H1 (cell line): ENCODE measurements around the gene PDE1A. TPM values are rescaled to one million over a fixed set of nuclear protein-coding genes. Genes with fewer than 3 reads are reported as not detected.

ENCODE experiments used
- BCL11A ChIP-seq, 2 experiments: IDR thresholded peaks; one replicate each; pipeline ENCODE4 v1.6.1; 2011; ENCODE audit warnings: low read depth in 2 of 2, low read length in 2 of 2, mild to moderate bottlenecking in 2 of 2
- MAFK ChIP-seq: IDR thresholded peaks from 2 replicates; pipeline ENCODE4 v1.6.1; 2012; ENCODE audit warnings: low read depth, mild to moderate bottlenecking, improper control_type of control experiment, low read length
- YY1 ChIP-seq: IDR thresholded peaks from 2 replicates; pipeline ENCODE4 v1.6.1; 2011; ENCODE audit warnings: low read depth, mild to moderate bottlenecking, low read length
- polyA plus RNA-seq, 7 experiments: library from polyadenylated mRNA; depleted of rRNA in 3 of 7; stranded (reverse) in 5 of 7; unstranded in 2 of 7; fragments of >200 nt in 5 of 7; fragments of 200-250 nt in 2 of 7; gene quantifications; 1 replicate in 5 of 7; 2 replicates in 1 of 7; 4 replicates in 1 of 7; pipeline versions ENCODE4 v1.2.1 to v1.2.3, GENCODE V29; 2011 to 2013; ENCODE audit warnings: missing spikeins in 2 of 7, mixed read lengths in 2 of 7
- total RNA-seq: library from RNA; stranded (reverse); fragmentation: NEBNext Ultra II Directional; extraction: Animal tissue kit (Norgen Biotek cat#: 25700); gene quantifications from 2 replicates; pipeline ENCODE4 v1.2.1, GENCODE V29; 2021

PDE1A gene
- total and polyA plus RNA-seq, 2 of the 8 experiments (the other 6 are each of a cell fraction or from before 2014, with no cell fraction given) = 0.34 TPM; not detected in 1

- no peak for TF ChIP-seq BCL11A (IDR thresholded peaks at IDR 0.05; ENCODE audit: low read depth in 2 of 2, low read length in 2 of 2)
- no peak for TF ChIP-seq YY1
- TF ChIP-seq MAFK = no peak
Measured at GRCh38 chr2:182410120-182410519, 16.7 kb downstream of the PDE1A start (continued).
